HL-60 (cell line): ENCODE data around the gene RPGRIP1.
"Not testable (repeated sequence)": the region's sequence is repeated elsewhere in the genome, so short reads cannot be mapped to it uniquely, and the experiment has no call there.

Experiments
- DNase-seq, 2 experiments: peaks; one replicate each; pipeline ENCODE4 v3.0.0-alpha.2; 2010 to 2020; ENCODE audit warnings: low read depth in 1 of 2, low spot score in 1 of 2
- H3K27ac ChIP-seq: fragments of 250-450 bp; sonication (Bioruptor Pico); replicated peaks from 2 replicates; pipeline ENCODE4 v1.5.1; 2020; ENCODE audit warnings: mild to moderate bottlenecking, moderate library complexity
- H3K27me3 ChIP-seq: fragments of 250-450 bp; sonication (Bioruptor Pico); 2 replicates; pipeline ENCODE4 v1.5.1; 2021; ENCODE audit warnings: mild to moderate bottlenecking, moderate library complexity; ENCODE audit not compliant: insufficient read depth, poor library complexity, severe bottlenecking
- H3K4me3 ChIP-seq: replicated peaks from 2 replicates; pipeline ENCODE4 v1.5.1; 2011; ENCODE audit warnings: mild to moderate bottlenecking, control low read depth, low read length; ENCODE audit not compliant: insufficient read depth
- GABPA ChIP-seq: IDR thresholded peaks from 2 replicates; pipeline ENCODE4 v1.6.1; 2012; ENCODE audit warnings: low read depth
- POLR2AphosphoS5 ChIP-seq: IDR thresholded peaks from 2 replicates; pipeline ENCODE4 v1.6.1; 2012; ENCODE audit warnings: low read depth
- REST ChIP-seq: IDR thresholded peaks from 2 replicates; pipeline ENCODE4 v1.6.1; 2012; ENCODE audit warnings: low read depth; ENCODE audit not compliant: insufficient replicate concordance
- SPI1 ChIP-seq: IDR thresholded peaks from 2 replicates; pipeline ENCODE4 v1.6.1; 2012; ENCODE audit warnings: low read depth, mild to moderate bottlenecking, borderline replicate concordance
- TF ChIP-seq, protein P1 (sequence below): IDR thresholded peaks from one replicate; pipeline ENCODE4 v1.5.1; 2011; ENCODE audit warnings: low read length, control low read depth, inconsistent platforms; ENCODE audit not compliant: insufficient read depth

Gene RPGRIP1

DNA sequence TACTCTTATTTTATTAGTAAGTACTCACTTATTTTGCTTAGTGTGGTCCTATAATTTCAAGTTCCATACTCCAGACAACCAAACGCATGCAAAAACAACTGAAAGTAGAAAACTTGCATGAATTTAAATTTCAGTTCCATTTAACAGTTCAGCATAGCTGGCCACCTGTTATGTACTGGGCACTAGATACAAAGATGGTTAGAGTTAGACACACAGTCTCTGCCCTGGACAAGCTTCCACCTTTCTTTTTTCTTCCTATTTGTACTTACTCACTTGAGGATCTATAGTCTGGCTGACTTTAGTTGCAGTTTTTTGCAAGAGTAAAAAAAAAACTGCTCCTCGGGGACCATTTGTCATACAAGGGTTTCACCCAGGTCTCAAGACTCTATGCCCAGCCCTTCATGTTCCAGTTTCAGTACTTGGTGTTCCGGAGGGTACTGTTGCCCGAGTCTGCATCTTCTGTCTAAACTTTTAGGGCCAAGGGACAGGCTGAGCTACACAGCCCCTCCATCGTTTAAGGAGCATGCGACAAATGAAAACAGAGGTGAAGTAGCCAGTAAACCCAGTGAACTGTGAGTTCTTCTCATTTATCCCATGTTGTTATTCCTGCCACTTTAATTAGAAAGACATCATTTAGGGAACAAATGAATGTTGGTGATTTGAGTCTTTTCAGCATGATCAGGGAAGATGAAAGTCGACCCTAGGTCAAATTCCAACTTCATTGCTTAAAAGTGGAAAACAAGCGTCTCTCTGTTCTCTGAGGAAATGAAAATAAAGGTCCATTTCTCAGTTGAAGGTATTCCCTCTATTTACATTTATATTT, 22.3 kb downstream of the RPGRIP1 start:
- no peak overlapping the region for H3K4me3 ChIP-seq
- peaks cover 4% of the 10 kb centered on the region for H3K27me3 ChIP-seq
- H3K27ac ChIP-seq: no peak overlapping the region
- no peak for DNase-seq
- TF ChIP-seq, protein P1, sequence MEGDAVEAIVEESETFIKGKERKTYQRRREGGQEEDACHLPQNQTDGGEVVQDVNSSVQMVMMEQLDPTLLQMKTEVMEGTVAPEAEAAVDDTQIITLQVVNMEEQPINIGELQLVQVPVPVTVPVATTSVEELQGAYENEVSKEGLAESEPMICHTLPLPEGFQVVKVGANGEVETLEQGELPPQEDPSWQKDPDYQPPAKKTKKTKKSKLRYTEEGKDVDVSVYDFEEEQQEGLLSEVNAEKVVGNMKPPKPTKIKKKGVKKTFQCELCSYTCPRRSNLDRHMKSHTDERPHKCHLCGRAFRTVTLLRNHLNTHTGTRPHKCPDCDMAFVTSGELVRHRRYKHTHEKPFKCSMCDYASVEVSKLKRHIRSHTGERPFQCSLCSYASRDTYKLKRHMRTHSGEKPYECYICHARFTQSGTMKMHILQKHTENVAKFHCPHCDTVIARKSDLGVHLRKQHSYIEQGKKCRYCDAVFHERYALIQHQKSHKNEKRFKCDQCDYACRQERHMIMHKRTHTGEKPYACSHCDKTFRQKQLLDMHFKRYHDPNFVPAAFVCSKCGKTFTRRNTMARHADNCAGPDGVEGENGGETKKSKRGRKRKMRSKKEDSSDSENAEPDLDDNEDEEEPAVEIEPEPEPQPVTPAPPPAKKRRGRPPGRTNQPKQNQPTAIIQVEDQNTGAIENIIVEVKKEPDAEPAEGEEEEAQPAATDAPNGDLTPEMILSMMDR: no peak
- no peak for TF ChIP-seq SPI1
- no peak for TF ChIP-seq POLR2AphosphoS5
- TF ChIP-seq REST: no peak
- TF ChIP-seq GABPA: no peak

DNA sequence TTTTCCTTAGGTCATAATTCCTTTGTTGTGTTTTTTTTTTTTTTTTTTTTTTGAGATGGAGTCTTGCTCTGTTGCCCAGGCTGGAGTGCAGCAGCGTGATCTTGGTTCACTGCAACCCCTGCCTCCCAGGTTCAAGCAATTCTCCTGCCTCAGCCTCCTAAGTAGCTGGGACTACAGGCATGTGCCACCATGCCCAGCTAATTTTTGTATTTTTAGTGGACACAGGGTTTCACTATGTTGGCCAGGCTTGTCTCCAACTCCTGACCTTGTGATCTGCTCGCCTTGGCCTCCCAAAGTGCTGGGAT, 22.9 kb downstream of the RPGRIP1 start:
- DNase-seq, H3K4me3 ChIP-seq, H3K27ac ChIP-seq, H3K27me3 ChIP-seq: not testable (repeated sequence)

- H3K27me3 ChIP-seq: no peaks in the 10 kb centered on the region
- H3K27ac ChIP-seq: no peak overlapping the region
- TF ChIP-seq REST (no peak), GABPA (no peak), POLR2AphosphoS5 (no peak), SPI1 (no peak)
- TF ChIP-seq, protein P1: no peak
- H3K4me3 ChIP-seq: no peak overlapping the region
- no peak for DNase-seq
Measured at GRCh38 chr14:21307637-21308036, 27.8 kb downstream of the RPGRIP1 start.

- no peak for DNase-seq
- H3K27me3 ChIP-seq: no peaks in the 10 kb centered on the region
- no peak overlapping the region for H3K27ac ChIP-seq
- TF ChIP-seq SPI1 (no peak), POLR2AphosphoS5 (no peak), REST (no peak), GABPA (no peak)
- TF ChIP-seq, protein P1: no peak
- no peak overlapping the region for H3K4me3 ChIP-seq
Measured at GRCh38 chr14:21308132-21308478, 28.2 kb downstream of the RPGRIP1 start.
